Fibroblast of lung (primary cell): ENCODE results near the gene PLEKHS1.

Experiments
- CTCF ChIP-seq, 2 donors: IDR thresholded peaks in 1 of 2; conservative IDR thresholded peaks in 1 of 2; 1 replicate in 1 of 2; 2 replicates in 1 of 2; pipeline ENCODE4 v1.5.1; 2011 to 2012; ENCODE audit warnings: low read length in 2 of 2, control low read depth in 1 of 2, inconsistent platforms in 1 of 2, low read depth in 1 of 2, mild to moderate bottlenecking in 1 of 2
- EZH2 ChIP-seq: IDR thresholded peaks from 2 replicates; pipeline ENCODE4 v1.5.1; 2012; ENCODE audit warnings: low read length, control low read depth, mild to moderate bottlenecking; ENCODE audit errors: missing control alignments

DNA sequence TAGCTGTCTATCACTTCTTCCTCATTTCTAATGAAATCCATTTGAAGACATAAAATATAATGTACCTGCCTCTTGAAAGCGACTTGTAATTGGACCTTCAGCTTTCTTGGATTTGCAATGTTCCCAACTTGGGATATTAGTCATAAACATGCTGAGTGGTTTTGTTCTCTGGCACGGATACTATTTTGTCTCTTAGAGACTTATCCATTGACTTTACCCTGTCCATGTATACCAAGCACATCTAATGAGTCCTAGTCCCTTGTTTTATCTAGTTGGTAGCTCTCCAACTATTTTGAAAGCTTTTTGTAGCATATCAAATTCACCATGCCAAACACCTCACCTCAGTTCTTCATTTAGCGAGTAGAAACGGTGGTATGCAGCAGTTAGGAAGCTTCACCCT, 18.9 kb downstream of the PLEKHS1 start:
- TF ChIP-seq CTCF (conservative IDR thresholded peaks at IDR 0.05 in 1 of 2, IDR thresholded peaks at IDR 0.05 in 1 of 2; ENCODE audit: low read depth in 1 of 2, low read length in 2 of 2) = no peak
- TF ChIP-seq EZH2 = no peak
